H9 (cell line): Measurements from ENCODE around the gene FHIP1B. TPM values are rescaled to one million over a fixed set of nuclear protein-coding genes. Genes with fewer than 3 reads are reported as not detected.
"Not testable (repeated sequence)": the region's sequence is repeated elsewhere in the genome, so short reads cannot be mapped to it uniquely, and the experiment has no call there.

Experiments used
- DNase-seq: peaks from one replicate; pipeline ENCODE4 v3.0.0-alpha.2; 2017
- H2AFZ ChIP-seq: one replicate; pipeline ENCODE4 v1.6.1; 2013; ENCODE audit warnings: mild to moderate bottlenecking, low read length, control low read depth, moderate library complexity
- H2AK5ac ChIP-seq: 2 replicates; pipeline ENCODE4 v1.6.1; 2013; ENCODE audit warnings: low read length, control low read depth, mixed read lengths; ENCODE audit not compliant: insufficient read length
- H2BK120ac ChIP-seq: one replicate; pipeline ENCODE4 v1.6.1; 2013; ENCODE audit warnings: low read depth, mild to moderate bottlenecking, low read length, control low read depth, inconsistent platforms; ENCODE audit not compliant: poor library complexity, severe bottlenecking
- H2BK12ac ChIP-seq: 2 replicates; pipeline ENCODE4 v1.6.1; 2013; ENCODE audit warnings: low read length, control low read depth, mixed read lengths, low read depth; ENCODE audit not compliant: insufficient read length
- H2BK15ac ChIP-seq: 2 replicates; pipeline ENCODE4 v1.6.1; 2013; ENCODE audit warnings: low read depth, low read length, control low read depth
- H2BK20ac ChIP-seq: one replicate; pipeline ENCODE4 v1.6.1; 2013; ENCODE audit warnings: low read depth, mild to moderate bottlenecking, low read length, control low read depth, inconsistent platforms; ENCODE audit not compliant: poor library complexity, severe bottlenecking
- H2BK5ac ChIP-seq: 2 replicates; pipeline ENCODE4 v1.6.1; 2013; ENCODE audit warnings: low read length, control low read depth, mixed read lengths; ENCODE audit not compliant: insufficient read length
- H3K14ac ChIP-seq: 2 replicates; pipeline ENCODE4 v1.6.1; 2013; ENCODE audit warnings: low read length, control low read depth; ENCODE audit not compliant: insufficient read depth
- H3K18ac ChIP-seq: 2 replicates; pipeline ENCODE4 v1.6.1; 2013; ENCODE audit warnings: low read depth, mild to moderate bottlenecking, mixed read lengths, low read length, control low read depth; ENCODE audit not compliant: insufficient read length
- H3K23ac ChIP-seq: 2 replicates; pipeline ENCODE4 v1.6.1; 2013; ENCODE audit warnings: low read length, control low read depth, mixed read lengths, low read depth; ENCODE audit not compliant: insufficient read length
- H3K23me2 ChIP-seq: 2 replicates; pipeline ENCODE4 v1.6.1; 2013; ENCODE audit warnings: low read depth, mild to moderate bottlenecking, mixed read lengths, low read length, control low read depth; ENCODE audit not compliant: insufficient read length, poor library complexity, severe bottlenecking
- H3K27ac ChIP-seq: 2 replicates; pipeline ENCODE4 v1.5.1; 2013; ENCODE audit warnings: low read length, control low read depth, mixed read lengths, low read depth; ENCODE audit not compliant: insufficient read length
- H3K27me3 ChIP-seq: 2 replicates; pipeline ENCODE4 v1.6.1; 2013; ENCODE audit warnings: low read length, control low read depth, inconsistent platforms; ENCODE audit not compliant: insufficient read depth
- H3K4ac ChIP-seq: 2 replicates; pipeline ENCODE4 v1.6.1; 2013; ENCODE audit warnings: low read depth, mild to moderate bottlenecking, control low read depth, inconsistent platforms, low read length, moderate library complexity
- H3K4me1 ChIP-seq: 2 replicates; pipeline ENCODE4 v1.6.1; 2013; ENCODE audit warnings: low read length, control low read depth, inconsistent platforms; ENCODE audit not compliant: insufficient read depth
- H3K4me2 ChIP-seq: 2 replicates; pipeline ENCODE4 v1.6.1; 2013; ENCODE audit warnings: low read length, control low read depth, mixed read lengths; ENCODE audit not compliant: insufficient read length, insufficient read depth
- H3K56ac ChIP-seq: 2 replicates; pipeline ENCODE4 v1.6.1; 2013; ENCODE audit warnings: low read depth, mild to moderate bottlenecking, mixed read lengths, low read length, control low read depth; ENCODE audit not compliant: insufficient read length
- H3K79me1 ChIP-seq: 2 replicates; pipeline ENCODE4 v1.6.1; 2013; ENCODE audit warnings: low read depth, mild to moderate bottlenecking, moderate library complexity, low read length, control low read depth, inconsistent platforms; ENCODE audit not compliant: insufficient read depth, poor library complexity, severe bottlenecking
- H3K79me2 ChIP-seq: 2 replicates; pipeline ENCODE4 v1.6.1; 2013; ENCODE audit warnings: low read length, control low read depth, inconsistent platforms; ENCODE audit not compliant: insufficient read depth
- H3K9ac ChIP-seq: 2 replicates; pipeline ENCODE4 v1.6.1; 2013; ENCODE audit warnings: low read length, control low read depth, mixed read lengths; ENCODE audit not compliant: insufficient read length; ENCODE audit errors: extremely low read depth
- H3K9me3 ChIP-seq: one replicate; pipeline ENCODE4 v1.6.1; 2013; ENCODE audit warnings: low read depth, low read length, inconsistent platforms; ENCODE audit not compliant: control insufficient read depth
- H3T11ph ChIP-seq: one replicate; pipeline ENCODE4 v1.6.1; 2013; ENCODE audit warnings: mild to moderate bottlenecking, low read length, control low read depth, inconsistent platforms
- H4K20me1 ChIP-seq: one replicate; pipeline ENCODE4 v1.6.1; 2013; ENCODE audit not compliant: control insufficient read depth, insufficient read length, insufficient read depth
- H4K5ac ChIP-seq: 2 replicates; pipeline ENCODE4 v1.6.1; 2013; ENCODE audit warnings: low read depth, mild to moderate bottlenecking, mixed read lengths, low read length, control low read depth; ENCODE audit not compliant: insufficient read length
- H4K8ac ChIP-seq: replicated peaks from 2 replicates; pipeline ENCODE4 v1.6.1; 2013; ENCODE audit warnings: low read length, control low read depth, mixed read lengths, low read depth; ENCODE audit not compliant: insufficient read length
- H4K91ac ChIP-seq: 2 replicates; pipeline ENCODE4 v1.6.1; 2013; ENCODE audit warnings: low read depth, mild to moderate bottlenecking, moderate library complexity, mixed read lengths, low read length, control low read depth; ENCODE audit not compliant: insufficient read length
- H3K27ac Mint-ChIP-seq, 3 experiments: 2 replicates in 2 of 3; 3 replicates in 1 of 3; pipeline ENCODE4 v1.8.0; 2020 to 2021; ENCODE audit warnings: mixed read lengths in 3 of 3, mild to moderate bottlenecking in 1 of 3, moderate library complexity in 1 of 3
- H3K27me3 Mint-ChIP-seq: 2 replicates; pipeline ENCODE4 v1.8.0; 2021; ENCODE audit warnings: low read depth, mild to moderate bottlenecking, moderate library complexity, mixed read lengths
- H3K36me3 Mint-ChIP-seq, 3 experiments: 2 replicates in 2 of 3; 3 replicates in 1 of 3; pipeline ENCODE4 v1.8.0; 2020 to 2021; ENCODE audit warnings: low read depth in 3 of 3, mixed read lengths in 3 of 3; ENCODE audit not compliant: insufficient read depth in 1 of 3
- H3K4me1 Mint-ChIP-seq, 2 experiments: 2 replicates each; pipeline ENCODE4 v1.8.0; 2020; ENCODE audit warnings: mixed read lengths in 2 of 2
- H3K4me3 Mint-ChIP-seq, 2 experiments: 2 replicates in 1 of 2; 3 replicates in 1 of 2; pipeline ENCODE4 v1.8.0; 2020 to 2021; ENCODE audit warnings: mild to moderate bottlenecking in 2 of 2, mixed read lengths in 2 of 2, moderate library complexity in 1 of 2
- H3K9me3 Mint-ChIP-seq, 2 experiments: 2 replicates in 1 of 2; 3 replicates in 1 of 2; pipeline ENCODE4 v1.8.0; 2020; ENCODE audit warnings: mild to moderate bottlenecking in 2 of 2, mixed read lengths in 2 of 2, moderate library complexity in 1 of 2
- WGBS: extraction: QIAGEN DNeasy Blood & Tissue Kit; methylation state at CpG from one replicate; pipeline ENCODE4 v1.1.7; 2013; ENCODE audit warnings: missing lambda C conversion rate, low lambda C conversion rate, mixed read lengths; ENCODE audit not compliant: insufficient read length; ENCODE audit errors: extremely low coverage; 5-methylcytosine and 5-hydroxymethylcytosine counted together
- total RNA-seq: library from RNA; stranded (reverse); gene quantifications from 2 replicates; pipeline ENCODE4 v1.2.1, GENCODE V29; 2021
- TF ChIP-seq, protein P1 (sequence below): fragments of 200-600 bp; sonication (generic); conservative IDR thresholded peaks from 3 replicates; pipeline ENCODE4 v1.8.0; 2021; ENCODE audit warnings: antibody characterized with exemption, mild to moderate bottlenecking

FHIP1B gene
- total RNA-seq, 1 experiment from 2014 or later: 28.5 TPM

DNA sequence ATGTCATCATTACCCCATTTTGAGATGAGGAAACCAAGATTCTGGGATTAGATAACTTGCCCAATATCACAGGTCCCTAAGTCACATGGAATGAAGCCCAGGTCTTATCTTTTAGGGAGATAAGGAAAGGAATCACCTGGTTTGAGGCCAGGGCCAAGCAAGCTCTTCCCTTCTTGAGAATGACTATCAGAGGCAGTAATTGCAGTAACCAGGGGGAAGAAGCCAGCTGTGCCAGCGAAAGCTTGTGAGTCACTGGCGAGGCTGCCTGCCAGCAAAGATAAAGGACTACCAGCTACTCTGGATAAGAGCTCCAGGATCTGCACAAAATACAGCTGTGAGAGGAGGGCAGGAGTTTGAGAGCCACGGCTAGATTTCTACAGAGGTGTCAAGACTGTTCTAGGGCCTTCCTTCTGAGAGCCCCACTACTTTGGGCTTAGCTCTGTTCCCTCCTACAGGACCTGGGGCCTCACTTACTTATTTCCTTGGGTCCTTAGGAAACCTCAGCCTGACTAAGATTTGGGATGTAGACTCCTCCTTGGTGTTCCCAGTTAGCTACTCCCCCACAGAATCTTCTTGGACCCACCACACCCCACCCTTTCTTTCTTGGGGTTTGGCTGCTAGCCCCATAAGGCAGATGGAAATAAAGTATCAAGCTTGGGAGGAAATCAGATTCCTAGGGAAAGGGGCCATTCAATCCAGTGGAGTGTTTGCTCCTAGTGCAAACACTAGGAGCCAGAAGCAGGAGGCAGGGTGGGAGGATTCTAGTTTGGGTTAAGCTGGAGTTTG lies 15.5 kb upstream of the FHIP1B start:
- Histone ChIP-seq H3K4ac (no peak overlapping the region), H4K5ac (no peak overlapping the region), H3K9me3 (no peaks in the 10 kb centered on the region), H4K20me1 (no peaks in the 10 kb centered on the region), H2AK5ac (no peak overlapping the region), H3K56ac (no peak overlapping the region), H3K79me1 (no peaks in the 10 kb centered on the region), H3K14ac (no peak overlapping the region), H2BK5ac (no peak overlapping the region), H3K4me2 (no peak overlapping the region), H4K91ac (no peak overlapping the region), H3T11ph (no peak overlapping the region), H3K79me2 (no peaks in the 10 kb centered on the region), H3K18ac (no peak overlapping the region), H2BK15ac (no peak overlapping the region), H3K4me1 (no peaks in the 10 kb centered on the region), H2BK20ac (no peak overlapping the region), H4K8ac (no peak overlapping the region), H3K9ac (no peak overlapping the region), H3K27me3 (no peaks in the 10 kb centered on the region), H2AFZ (no peak overlapping the region), H2BK12ac (no peak overlapping the region), H3K23me2 (no peaks in the 10 kb centered on the region), H2BK120ac (no peak overlapping the region), H3K23ac (no peak overlapping the region), H3K27ac (no peak overlapping the region)
- no peak overlapping the region for H3K4me3 Mint-ChIP-seq
- WGBS: no CpG with 5 or more reads among the region's 3 CpGs
- peaks cover 10% of the 10 kb centered on the region in 2 experiments for H3K4me1 Mint-ChIP-seq
- TF ChIP-seq, protein P1, sequence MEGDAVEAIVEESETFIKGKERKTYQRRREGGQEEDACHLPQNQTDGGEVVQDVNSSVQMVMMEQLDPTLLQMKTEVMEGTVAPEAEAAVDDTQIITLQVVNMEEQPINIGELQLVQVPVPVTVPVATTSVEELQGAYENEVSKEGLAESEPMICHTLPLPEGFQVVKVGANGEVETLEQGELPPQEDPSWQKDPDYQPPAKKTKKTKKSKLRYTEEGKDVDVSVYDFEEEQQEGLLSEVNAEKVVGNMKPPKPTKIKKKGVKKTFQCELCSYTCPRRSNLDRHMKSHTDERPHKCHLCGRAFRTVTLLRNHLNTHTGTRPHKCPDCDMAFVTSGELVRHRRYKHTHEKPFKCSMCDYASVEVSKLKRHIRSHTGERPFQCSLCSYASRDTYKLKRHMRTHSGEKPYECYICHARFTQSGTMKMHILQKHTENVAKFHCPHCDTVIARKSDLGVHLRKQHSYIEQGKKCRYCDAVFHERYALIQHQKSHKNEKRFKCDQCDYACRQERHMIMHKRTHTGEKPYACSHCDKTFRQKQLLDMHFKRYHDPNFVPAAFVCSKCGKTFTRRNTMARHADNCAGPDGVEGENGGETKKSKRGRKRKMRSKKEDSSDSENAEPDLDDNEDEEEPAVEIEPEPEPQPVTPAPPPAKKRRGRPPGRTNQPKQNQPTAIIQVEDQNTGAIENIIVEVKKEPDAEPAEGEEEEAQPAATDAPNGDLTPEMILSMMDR: no peak
- no peak overlapping the region for H3K27ac Mint-ChIP-seq
- H3K27me3 Mint-ChIP-seq: peaks cover 9% of the 10 kb centered on the region
- DNase-seq: no peak
- no peaks in the 10 kb centered on the region; a peak in 1 of 5 replicates for H3K9me3 Mint-ChIP-seq
- H3K36me3 Mint-ChIP-seq: no peaks in the 10 kb centered on the region

DNA sequence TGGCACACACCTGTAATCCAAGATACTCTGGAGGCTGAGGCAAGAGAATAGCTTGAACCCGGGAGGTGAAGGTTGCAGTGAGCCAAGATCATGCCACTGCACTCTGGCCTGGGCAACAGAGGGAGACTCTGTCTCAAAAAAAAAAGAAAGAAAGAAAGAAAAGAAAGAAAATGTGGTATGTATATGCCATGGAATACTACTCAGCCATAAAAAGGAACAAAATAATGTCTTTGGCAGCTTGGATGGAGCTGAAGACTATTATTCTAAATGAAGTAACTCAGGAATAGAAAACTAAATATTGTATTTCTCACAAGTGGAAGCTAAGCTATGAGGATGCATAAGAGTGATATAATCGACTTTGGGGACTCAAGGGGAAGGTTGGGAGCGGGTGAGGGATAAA lies 14.5 kb upstream of the FHIP1B start:
- H2BK5ac ChIP-seq, H4K8ac ChIP-seq, H3T11ph ChIP-seq, H3K9ac ChIP-seq, H4K20me1 ChIP-seq, H4K91ac ChIP-seq, H3K36me3 Mint-ChIP-seq, H3K4me3 Mint-ChIP-seq, H3K27me3 Mint-ChIP-seq, H3K79me1 ChIP-seq, H3K23ac ChIP-seq, H2BK20ac ChIP-seq, H3K9me3 Mint-ChIP-seq, H3K9me3 ChIP-seq, H2AK5ac ChIP-seq, H3K27ac ChIP-seq, H3K4ac ChIP-seq, H3K4me1 Mint-ChIP-seq, H3K23me2 ChIP-seq, H4K5ac ChIP-seq, H2BK15ac ChIP-seq, DNase-seq, H3K56ac ChIP-seq, H3K18ac ChIP-seq, H3K27me3 ChIP-seq, H2AFZ ChIP-seq, H2BK12ac ChIP-seq, H3K79me2 ChIP-seq, H3K4me2 ChIP-seq, H3K14ac ChIP-seq, H3K4me1 ChIP-seq, H3K27ac Mint-ChIP-seq, H2BK120ac ChIP-seq: not testable (repeated sequence)
- no CpG with 5 or more reads among the region's 3 CpGs for WGBS
